Naive thymus-derived CD8-positive, alpha-beta T cell (primary cell): ENCODE measurements around the gene NUCKS1. TPM values are rescaled to one million over a fixed set of nuclear protein-coding genes. Genes with fewer than 3 reads are reported as not detected.

ENCODE experiments used
- ATAC-seq, 2 donors: fragments of 150-1000 bp; cut with Tn5 transposase in 1 of 2; sonication (Bioruptor Pico), chemical (Tn5 transposase) in 1 of 2; 1 replicate in 1 of 2; 2 replicates in 1 of 2; pipeline ENCODE4 v1.10.0; 2021; ENCODE audit warnings: mild to moderate bottlenecking in 2 of 2, moderate library complexity in 2 of 2
- POLR2A ChIA-PET: fragments of 350-600 bp; sonication (Branson Sonifier 250); formaldehyde crosslinking; loops from one replicate; lab custom pipeline; 2021; ENCODE audit warnings: antibody characterized with exemption; lab: Charles Lee
- DNase-seq, 10 donors: peaks; one replicate each; pipeline versions ENCODE4 v3.0.0 to v3.0.0-alpha.2; 2020 to 2022
- H3K27ac Mint-ChIP-seq, 10 donors: one replicate each; pipeline ENCODE4 v1.8.0; 2020 to 2022; ENCODE audit warnings: mild to moderate bottlenecking in 10 of 10, mixed read lengths in 10 of 10, moderate library complexity in 4 of 10, inconsistent platforms in 1 of 10
- H3K27me3 Mint-ChIP-seq, 5 donors: one replicate each; pipeline ENCODE4 v1.8.0; 2021 to 2022; ENCODE audit warnings: mixed read lengths in 5 of 5
- H3K36me3 Mint-ChIP-seq, 3 donors: one replicate each; pipeline ENCODE4 v1.8.0; 2020 to 2022; ENCODE audit warnings: mixed read lengths in 3 of 3, mild to moderate bottlenecking in 2 of 3, inconsistent platforms in 1 of 3
- H3K4me1 Mint-ChIP-seq, 4 donors: one replicate each; pipeline ENCODE4 v1.8.0; 2021 to 2022; ENCODE audit warnings: mixed read lengths in 4 of 4
- H3K4me3 Mint-ChIP-seq, 10 donors: one replicate each; pipeline ENCODE4 v1.8.0; 2020 to 2022; ENCODE audit warnings: mild to moderate bottlenecking in 10 of 10, mixed read lengths in 10 of 10, moderate library complexity in 6 of 10, inconsistent platforms in 1 of 10
- H3K9me3 Mint-ChIP-seq, 9 donors: one replicate each; pipeline ENCODE4 v1.8.0; 2020 to 2022; ENCODE audit warnings: mixed read lengths in 9 of 9, mild to moderate bottlenecking in 3 of 9, inconsistent platforms in 1 of 9, moderate library complexity in 1 of 9
- polyA plus RNA-seq, 3 donors: library from polyadenylated mRNA; unstranded; fragments of 300-500 nt; fragmentation: Illumina TruSeq; gene quantifications; one replicate each; pipeline ENCODE4 v1.2.3, GENCODE V29; 2021
- total RNA-seq, 8 experiments: library from RNA in 2 of 8; stranded (reverse) in 2 of 8; gene quantifications; one replicate each; pipeline ENCODE4 v1.2.3 and lab custom pipeline; 2021 to 2026

NUCKS1 gene
- total and polyA plus RNA-seq, 5 experiments from 2014 or later: 17.3 to 115 (median 26.1) TPM

- Mint-ChIP-seq H3K27me3 (peaks cover 6 to 35% (median 17%) of the 10 kb centered on the region in 5 donors), H3K36me3 (no peaks in the 10 kb centered on the region), H3K27ac (no peak overlapping the region), H3K9me3 (no peaks in the 10 kb centered on the region), H3K4me1 (peaks cover 2 to 10% (median 6%) of the 10 kb centered on the region in 4 donors), H3K4me3 (no peak overlapping the region)
- POLR2A ChIA-PET: no interaction called here
- no peak for ATAC-seq
- DNase-seq: no peak
Observed at GRCh38 chr1:205688171-205689080, 61.6 kb downstream of the NUCKS1 start.

- Mint-ChIP-seq H3K4me1 (peaks cover 0 to 7% (median 0%) of the 10 kb centered on the region in 4 donors), H3K4me3 (no peak overlapping the region), H3K36me3 (no peaks in the 10 kb centered on the region), H3K27ac (no peak overlapping the region), H3K9me3 (no peaks in the 10 kb centered on the region), H3K27me3 (peaks cover 6 to 31% (median 13%) of the 10 kb centered on the region in 5 donors)
- POLR2A ChIA-PET: interaction anchor here (0.7 kb wide), 1 partner anchor 16 kb away, joined by 3 read pairs; no protein-coding TSS in a partner anchor
- ATAC-seq (no peak), DNase-seq (no peak)
Observed at GRCh38 chr1:205687242-205687641, 62.7 kb downstream of the NUCKS1 start.

- DNase-seq (no peak), ATAC-seq (no peak)
- Mint-ChIP-seq H3K27me3 (peaks cover 0 to 4% (median 4%) of the 10 kb centered on the region in 5 donors), H3K9me3 (no peaks in the 10 kb centered on the region), H3K4me1 (peaks cover 2 to 21% (median 14%) of the 10 kb centered on the region in 4 donors), H3K36me3 (no peaks in the 10 kb centered on the region), H3K27ac (peak overlapping the region in 2 of 10 donors; percentile 52 to 74), H3K4me3 (peak overlapping the region in 9 of 10 donors; percentile 45 to 85 (median 81))
- POLR2A ChIA-PET: interaction anchor here (0.8 kb wide), 1 partner anchor 51 kb away, joined by 3 read pairs; no protein-coding TSS in a partner anchor
Observed at GRCh38 chr1:205681364-205681763, 68.6 kb downstream of the NUCKS1 start.

GRCh38 chr1:205680073-205680851 is 69.7 kb downstream of the NUCKS1 start, which contains the start of gene SLC45A3:
Gene SLC45A3 (minus strand): TSS chr1:205680509. CDS start chr1:205664656, 15,853 bp downstream.
- peak within 1 kb of the TSS in 6 of 10 donors; percentile 16 to 74 (median 38) for H3K27ac Mint-ChIP-seq
- H3K4me1 Mint-ChIP-seq: peaks cover 2 to 24% (median 14%) of the 10 kb centered on the region in 4 donors
- peaks cover 0 to 15% (median 5%) of the 10 kb centered on the region in 5 donors for H3K27me3 Mint-ChIP-seq
- no peaks in the 10 kb centered on the region for H3K36me3 Mint-ChIP-seq
- POLR2A ChIA-PET: interaction anchor here (0.8 to 1.3 kb wide), 5 partner anchors 21 to 89 kb away, joined by 3 to 5 read pairs (median 3); partner anchors contain the start of gene NUCKS1
- H3K4me3 Mint-ChIP-seq: peak within 1 kb of the TSS; percentile 71 to 88 (median 82)
- no peaks in the 10 kb centered on the region for H3K9me3 Mint-ChIP-seq
- ATAC-seq (peak; percentile 75 to 81), DNase-seq (peak in 9 of 10 donors; percentile 21 to 70 (median 34))

- H3K27me3 Mint-ChIP-seq: peaks cover 0 to 21% (median 7%) of the 10 kb centered on the region in 5 donors
- ATAC-seq (no peak), DNase-seq (no peak)
- no peaks in the 10 kb centered on the region for H3K36me3 Mint-ChIP-seq
- no peaks in the 10 kb centered on the region for H3K9me3 Mint-ChIP-seq
- peaks cover 2 to 24% (median 14%) of the 10 kb centered on the region in 4 donors for H3K4me1 Mint-ChIP-seq
- H3K4me3 Mint-ChIP-seq: peak overlapping the region in 7 of 10 donors; percentile 74 to 86 (median 84)
- H3K27ac Mint-ChIP-seq: no peak overlapping the region
- POLR2A ChIA-PET: interaction anchor here (1.1 kb wide), 1 partner anchor 97 kb away, joined by 4 read pairs; the partner anchor contains the start of gene RAB29
Observed at GRCh38 chr1:205678286-205679111, 71.5 kb downstream of the NUCKS1 start.

- POLR2A ChIA-PET: interaction anchor here (0.5 kb wide), 1 partner anchor 158 kb away, joined by 3 read pairs; no protein-coding TSS in a partner anchor
- peaks cover 2 to 24% (median 14%) of the 10 kb centered on the region in 4 donors for H3K4me1 Mint-ChIP-seq
- H3K27me3 Mint-ChIP-seq: peaks cover 2 to 21% (median 9%) of the 10 kb centered on the region in 5 donors
- H3K4me3 Mint-ChIP-seq: no peak overlapping the region
- H3K36me3 Mint-ChIP-seq: no peaks in the 10 kb centered on the region
- DNase-seq: no peak
- no peak overlapping the region for H3K27ac Mint-ChIP-seq
- no peaks in the 10 kb centered on the region for H3K9me3 Mint-ChIP-seq
- no peak for ATAC-seq
Observed at GRCh38 chr1:205677167-205677566, 72.8 kb downstream of the NUCKS1 start.

GRCh38 chr1:205676597-205676996 is 73.4 kb downstream of the NUCKS1 start:
- Mint-ChIP-seq H3K9me3 (no peaks in the 10 kb centered on the region), H3K27me3 (peaks cover 2 to 21% (median 9%) of the 10 kb centered on the region in 5 donors), H3K4me1 (peaks cover 2 to 27% (median 14%) of the 10 kb centered on the region in 4 donors), H3K36me3 (no peaks in the 10 kb centered on the region), H3K4me3 (peak overlapping the region in 1 of 10 donors; percentile 25), H3K27ac (no peak overlapping the region)
- DNase-seq (no peak), ATAC-seq (no peak)
- POLR2A ChIA-PET: interaction anchor here (0.5 kb wide), 1 partner anchor 159 kb away, joined by 3 read pairs; no protein-coding TSS in a partner anchor

- H3K4me3 Mint-ChIP-seq: no peak overlapping the region
- ATAC-seq (no peak), DNase-seq (no peak)
- H3K4me1 Mint-ChIP-seq: peaks cover 2 to 27% (median 13%) of the 10 kb centered on the region in 4 donors
- H3K36me3 Mint-ChIP-seq: no peaks in the 10 kb centered on the region
- no peaks in the 10 kb centered on the region for H3K9me3 Mint-ChIP-seq
- no peak overlapping the region for H3K27ac Mint-ChIP-seq
- peaks cover 2 to 21% (median 9%) of the 10 kb centered on the region in 5 donors for H3K27me3 Mint-ChIP-seq
- POLR2A ChIA-PET: no interaction called here
Observed at GRCh38 chr1:205676002-205676401, 74.0 kb downstream of the NUCKS1 start.

- H3K9me3 Mint-ChIP-seq: no peaks in the 10 kb centered on the region
- peaks cover 2 to 22% (median 9%) of the 10 kb centered on the region in 4 donors for H3K4me1 Mint-ChIP-seq
- peak overlapping the region in 1 of 10 donors; percentile 19 for H3K4me3 Mint-ChIP-seq
- no peak overlapping the region for H3K27ac Mint-ChIP-seq
- H3K27me3 Mint-ChIP-seq: peaks cover 0 to 21% (median 9%) of the 10 kb centered on the region in 5 donors
- H3K36me3 Mint-ChIP-seq: no peaks in the 10 kb centered on the region
- POLR2A ChIA-PET: no interaction called here
- ATAC-seq (no peak), DNase-seq (no peak)
Observed at GRCh38 chr1:205675247-205675646, 74.7 kb downstream of the NUCKS1 start.

- no peak overlapping the region for H3K27ac Mint-ChIP-seq
Observed at GRCh38 chr1:205672970-205673369, 77.0 kb downstream of the NUCKS1 start.

GRCh38 chr1:205672395-205672889 is 77.5 kb downstream of the NUCKS1 start:
- Mint-ChIP-seq H3K36me3 (no peaks in the 10 kb centered on the region), H3K27ac (peak overlapping the region in 1 of 10 donors; percentile 20), H3K27me3 (peaks cover 2 to 39% (median 22%) of the 10 kb centered on the region in 5 donors), H3K4me3 (no peak overlapping the region), H3K4me1 (peaks cover 0 to 35% (median 0%) of the 10 kb centered on the region in 4 donors), H3K9me3 (no peaks in the 10 kb centered on the region)
- no peak for ATAC-seq
- no peak for DNase-seq
- POLR2A ChIA-PET: no interaction called here

More at GRCh38 chr1:205672970-205673369, 77.0 kb downstream of the NUCKS1 start:
- Mint-ChIP-seq H3K4me3 (no peak overlapping the region), H3K9me3 (no peaks in the 10 kb centered on the region), H3K27me3 (peaks cover 2 to 37% (median 19%) of the 10 kb centered on the region in 5 donors), H3K4me1 (peaks cover 0 to 34% (median 0%) of the 10 kb centered on the region in 4 donors), H3K36me3 (no peaks in the 10 kb centered on the region)
- DNase-seq: no peak
- no peak for ATAC-seq
- POLR2A ChIA-PET: no interaction called here
